CD4-positive, alpha-beta memory T cell (primary cell): ENCODE data around the gene IDH2. TPM values are rescaled to one million over a fixed set of nuclear protein-coding genes. Genes with fewer than 3 reads are reported as not detected.

Source experiments
- CTCF ChIA-PET: fragments of 350-600 bp; sonication (Branson Sonifier 250); formaldehyde crosslinking; loops from one replicate; lab custom pipeline; 2021; ENCODE audit warnings: inconsistent platforms; ENCODE audit not compliant: partially characterized antibody; lab: Charles Lee
- POLR2A ChIA-PET: fragments of 350-600 bp; sonication (Branson Sonifier 250); formaldehyde crosslinking; loops from one replicate; lab custom pipeline; 2021; ENCODE audit not compliant: partially characterized antibody; lab: Charles Lee
- DNase-seq, 5 donors: peaks; one replicate each; pipeline versions ENCODE4 v3.0.0 to v3.0.0-alpha.2; 2020 to 2022; ENCODE audit warnings: mixed read lengths in 1 of 5
- H3K27ac ChIP-seq: one replicate; pipeline ENCODE4 v1.7.0; 2013; ENCODE audit warnings: low read depth, low read length
- H3K27me3 ChIP-seq: 2 replicates; pipeline ENCODE4 v1.7.0; 2013; ENCODE audit warnings: mild to moderate bottlenecking, low read length, moderate library complexity; ENCODE audit not compliant: insufficient read depth
- H3K36me3 ChIP-seq: 2 replicates; pipeline ENCODE4 v1.7.0; 2013; ENCODE audit warnings: mild to moderate bottlenecking, low read length, moderate library complexity; ENCODE audit not compliant: insufficient read depth
- H3K4me1 ChIP-seq: 2 replicates; pipeline ENCODE4 v1.7.0; 2013; ENCODE audit warnings: mild to moderate bottlenecking, low read length, moderate library complexity; ENCODE audit not compliant: insufficient read depth
- H3K4me3 ChIP-seq, 2 donors: one replicate each; pipeline ENCODE4 v1.7.0; 2013; ENCODE audit warnings: low read length in 2 of 2, mild to moderate bottlenecking in 1 of 2
- H3K9me3 ChIP-seq, 2 donors: one replicate each; pipeline ENCODE4 v1.7.0; 2013; ENCODE audit warnings: low read length in 2 of 2, control low read depth in 1 of 2; ENCODE audit not compliant: control insufficient read depth in 1 of 2
- H3K27ac Mint-ChIP-seq, 7 donors: one replicate each; pipeline ENCODE4 v1.8.0; 2020 to 2021; ENCODE audit warnings: mixed read lengths in 7 of 7, mild to moderate bottlenecking in 6 of 7, inconsistent platforms in 3 of 7, moderate library complexity in 3 of 7
- H3K27me3 Mint-ChIP-seq, 2 donors: one replicate each; pipeline ENCODE4 v1.8.0; 2020 to 2021; ENCODE audit warnings: mixed read lengths in 2 of 2
- H3K36me3 Mint-ChIP-seq, 2 donors: one replicate each; pipeline ENCODE4 v1.8.0; 2020 to 2021; ENCODE audit warnings: mixed read lengths in 2 of 2, inconsistent platforms in 1 of 2, mild to moderate bottlenecking in 1 of 2
- H3K4me1 Mint-ChIP-seq, 4 donors: one replicate each; pipeline ENCODE4 v1.8.0; 2020 to 2021; ENCODE audit warnings: mixed read lengths in 4 of 4, mild to moderate bottlenecking in 1 of 4
- H3K4me3 Mint-ChIP-seq, 8 donors: one replicate each; pipeline ENCODE4 v1.8.0; 2020 to 2021; ENCODE audit warnings: mixed read lengths in 8 of 8, mild to moderate bottlenecking in 7 of 8, moderate library complexity in 6 of 8, inconsistent platforms in 3 of 8
- H3K9me3 Mint-ChIP-seq, 8 donors: one replicate each; pipeline ENCODE4 v1.8.0; 2020 to 2021; ENCODE audit warnings: mixed read lengths in 8 of 8, mild to moderate bottlenecking in 5 of 8, inconsistent platforms in 3 of 8, moderate library complexity in 1 of 8
- intact Hi-C: fragments of 100-400 bp; cut with micrococcal nuclease; formaldehyde crosslinking; loops from one replicate; pipeline ENCODE4 v1.15.1; 2023
- polyA plus RNA-seq, 2 donors: library from polyadenylated mRNA; unstranded; fragments of 300-500 nt; fragmentation: Illumina TruSeq; gene quantifications; one replicate each; pipeline ENCODE4 v1.2.3, GENCODE V29; 2021
- total RNA-seq, 2 experiments: library from RNA; stranded (reverse); gene quantifications; one replicate each; pipeline ENCODE4 v1.2.3, GENCODE V29; 2021

IDH2 gene
- total and polyA plus RNA-seq, 4 experiments from 2014 or later = 41.2 to 139 (median 75.0) TPM

- Mint-ChIP-seq H3K27me3 (no peaks in the 10 kb centered on the region), H3K4me1 (peaks cover 14 to 37% (median 27%) of the 10 kb centered on the region in 4 donors), H3K9me3 (no peaks in the 10 kb centered on the region), H3K4me3 (no peak overlapping the region), H3K36me3 (peaks cover 4 to 15% of the 10 kb centered on the region in 2 donors), H3K27ac (peak overlapping the region in 3 of 7 donors; percentile 2 to 59 (median 19))
- no peak overlapping the region for H3K27ac ChIP-seq
- H3K27me3 ChIP-seq = no peaks in the 10 kb centered on the region
- CTCF ChIA-PET = no interaction called here
- intact Hi-C loops = no loop called here
- DNase-seq = no peak
- H3K9me3 ChIP-seq = no peaks in the 10 kb centered on the region
- POLR2A ChIA-PET = no interaction called here
- H3K4me1 ChIP-seq = peaks cover 26% of the 10 kb centered on the region
- H3K4me3 ChIP-seq = no peak overlapping the region
- peaks cover 8% of the 10 kb centered on the region for H3K36me3 ChIP-seq
These were observed 36.6 kb downstream of the IDH2 start for GRCh38 chr15:90065682-90066049.

GRCh38 chr15:90064911-90065681, 37.2 kb downstream of the IDH2 start:
- peak overlapping the region in 3 of 7 donors; percentile 12 to 73 (median 59) for H3K27ac Mint-ChIP-seq
- no peak overlapping the region for H3K4me3 Mint-ChIP-seq
- no peak overlapping the region for H3K27ac ChIP-seq
- peaks cover 16 to 39% (median 30%) of the 10 kb centered on the region in 4 donors for H3K4me1 Mint-ChIP-seq
- H3K4me3 ChIP-seq = no peak overlapping the region
- intact Hi-C loops = loop anchor here (5.0 kb wide), 1 partner anchor 32 kb away; no protein-coding TSS in a partner anchor
- peaks cover 32% of the 10 kb centered on the region for H3K4me1 ChIP-seq
- no peaks in the 10 kb centered on the region for H3K9me3 ChIP-seq
- POLR2A ChIA-PET = interaction anchor here (0.8 kb wide), 1 partner anchor 31 kb away, joined by 3 read pairs; no protein-coding TSS in a partner anchor
- CTCF ChIA-PET = interaction anchor here (0.6 kb wide), 1 partner anchor 167 kb away, joined by 4 read pairs; no protein-coding TSS in a partner anchor
- no peaks in the 10 kb centered on the region for H3K27me3 ChIP-seq
- DNase-seq = peak in 1 of 5 donors; percentile 3
- no peaks in the 10 kb centered on the region for H3K27me3 Mint-ChIP-seq
- H3K36me3 Mint-ChIP-seq = peaks cover 4 to 15% of the 10 kb centered on the region in 2 donors
- no peaks in the 10 kb centered on the region for H3K9me3 Mint-ChIP-seq
- H3K36me3 ChIP-seq = peaks cover 8% of the 10 kb centered on the region

- ChIA-PET POLR2A (interaction anchor here (1.6 kb wide), 1 partner anchor 170 kb away, joined by 5 read pairs; the partner anchor contains the start of gene AP3S2), CTCF (no interaction called here)
- Histone ChIP-seq H3K27ac (no peak overlapping the region), H3K4me3 (no peak overlapping the region), H3K36me3 (peaks cover 8% of the 10 kb centered on the region), H3K9me3 (no peaks in the 10 kb centered on the region), H3K4me1 (peaks cover 44% of the 10 kb centered on the region), H3K27me3 (no peaks in the 10 kb centered on the region)
- DNase-seq = no peak
- Mint-ChIP-seq H3K27ac (peak overlapping the region; percentile 0 to 97 (median 85)), H3K4me3 (no peak overlapping the region), H3K9me3 (no peaks in the 10 kb centered on the region), H3K36me3 (peaks cover 0 to 8% of the 10 kb centered on the region in 2 donors), H3K4me1 (peaks cover 25 to 47% (median 38%) of the 10 kb centered on the region in 4 donors), H3K27me3 (no peaks in the 10 kb centered on the region)
- intact Hi-C loops = loop anchor here (5.0 kb wide), 1 partner anchor 33 kb away; no protein-coding TSS in a partner anchor
These were observed 38.5 kb downstream of the IDH2 start for GRCh38 chr15:90063770-90064247.

GRCh38 chr15:90062973-90063769, 39.1 kb downstream of the IDH2 start:
- Histone ChIP-seq H3K9me3 (no peaks in the 10 kb centered on the region), H3K27me3 (no peaks in the 10 kb centered on the region), H3K27ac (peak overlapping the region; percentile 56), H3K36me3 (peaks cover 4% of the 10 kb centered on the region), H3K4me3 (no peak overlapping the region), H3K4me1 (peaks cover 48% of the 10 kb centered on the region)
- peak overlapping the region in 2 of 8 donors; percentile 31 to 36 for H3K4me3 Mint-ChIP-seq
- peaks cover 0 to 8% of the 10 kb centered on the region in 2 donors for H3K36me3 Mint-ChIP-seq
- DNase-seq = no peak
- intact Hi-C loops = loop anchor here (5.0 kb wide), 1 partner anchor 34 kb away; no protein-coding TSS in a partner anchor
- H3K9me3 Mint-ChIP-seq = no peaks in the 10 kb centered on the region
- peaks cover 30 to 54% (median 41%) of the 10 kb centered on the region in 4 donors for H3K4me1 Mint-ChIP-seq
- CTCF ChIA-PET = interaction anchor here (3.1 kb wide), 1 partner anchor 8 kb away, joined by 23 read pairs; no protein-coding TSS in a partner anchor
- POLR2A ChIA-PET = interaction anchor here (1.6 kb wide), 1 partner anchor 170 kb away, joined by 5 read pairs; the partner anchor contains the start of gene AP3S2
- no peaks in the 10 kb centered on the region for H3K27me3 Mint-ChIP-seq
- H3K27ac Mint-ChIP-seq = peak overlapping the region; percentile 88 to 97 (median 95)

GRCh38 chr15:90062462-90062932, 39.8 kb downstream of the IDH2 start:
- Histone ChIP-seq H3K36me3 (no peaks in the 10 kb centered on the region), H3K9me3 (no peaks in the 10 kb centered on the region), H3K4me3 (no peak overlapping the region), H3K4me1 (peaks cover 49% of the 10 kb centered on the region), H3K27me3 (no peaks in the 10 kb centered on the region), H3K27ac (peak overlapping the region; percentile 56)
- Mint-ChIP-seq H3K4me1 (peaks cover 31 to 59% (median 43%) of the 10 kb centered on the region in 4 donors), H3K9me3 (no peaks in the 10 kb centered on the region), H3K4me3 (peak overlapping the region in 7 of 8 donors; percentile 36 to 80 (median 50)), H3K27me3 (no peaks in the 10 kb centered on the region), H3K36me3 (peaks cover 0 to 8% of the 10 kb centered on the region in 2 donors), H3K27ac (peak overlapping the region; percentile 87 to 97 (median 95))
- intact Hi-C loops = loop anchor here (5.0 kb wide), 1 partner anchor 35 kb away; no protein-coding TSS in a partner anchor
- peak in 4 of 5 donors; percentile 54 to 81 (median 70) for DNase-seq
- ChIA-PET POLR2A (interaction anchor here (0.7 to 1.7 kb wide), 5 partner anchors 29 to 203 kb away, joined by 3 to 10 read pairs (median 4); partner anchors contain the start of genes AP3S2, IDH2 and ZNF710), CTCF (interaction anchor here (0.8 to 3.1 kb wide), 2 partner anchors 8 to 41 kb away, joined by 4 to 23 read pairs; no protein-coding TSS in a partner anchor)

GRCh38 chr15:90062023-90062442, 40.2 kb downstream of the IDH2 start:
- H3K4me3 Mint-ChIP-seq = peak overlapping the region; percentile 36 to 80 (median 53)
- ChIA-PET CTCF (interaction anchor here (0.8 to 3.1 kb wide), 2 partner anchors 9 to 41 kb away, joined by 4 to 23 read pairs; no protein-coding TSS in a partner anchor), POLR2A (interaction anchor here (0.7 to 1.7 kb wide), 6 partner anchors 28 to 204 kb away, joined by 3 to 10 read pairs (median 4); partner anchors contain the start of genes AP3S2, IDH2 and ZNF710)

More at GRCh38 chr15:90062023-90062442, 40.2 kb downstream of the IDH2 start:
- peak; percentile 54 to 77 (median 58) for DNase-seq
- Histone ChIP-seq H3K27ac (peak overlapping the region; percentile 56), H3K36me3 (no peaks in the 10 kb centered on the region), H3K4me3 (no peak overlapping the region), H3K4me1 (peaks cover 49% of the 10 kb centered on the region), H3K27me3 (no peaks in the 10 kb centered on the region), H3K9me3 (no peaks in the 10 kb centered on the region)
- Mint-ChIP-seq H3K27ac (peak overlapping the region; percentile 87 to 97 (median 91)), H3K36me3 (peaks cover 0 to 7% of the 10 kb centered on the region in 2 donors), H3K9me3 (no peaks in the 10 kb centered on the region), H3K4me1 (peaks cover 31 to 59% (median 44%) of the 10 kb centered on the region in 4 donors), H3K27me3 (no peaks in the 10 kb centered on the region)
- intact Hi-C loops = loop anchor here (5.0 kb wide), 1 partner anchor 35 kb away; no protein-coding TSS in a partner anchor
